A673 (cell line): ENCODE data around the gene IL26. TPM values are rescaled to one million over a fixed set of nuclear protein-coding genes. Genes with fewer than 3 reads are reported as not detected.

Source experiments
- BruUV-seq: library from RNA; stranded (reverse); fragments of 400-500 nt; replicated peaks from 2 replicates; lab custom pipeline; 2021; lab: Mats Ljungman, UMichigan
- CTCF ChIA-PET: fragments of 300-600 bp; sonication (Branson Sonifier 250); formaldehyde crosslinking; loops from one replicate; lab custom pipeline; 2022; ENCODE audit warnings: antibody characterized with exemption; lab: Charles Lee
- POLR2A ChIA-PET: fragments of 300-600 bp; sonication (Branson Sonifier 250); formaldehyde crosslinking; loops from one replicate; lab custom pipeline; 2022; ENCODE audit warnings: antibody characterized with exemption; ENCODE audit not compliant: low non-redundant PET; lab: Charles Lee
- DNase-seq: peaks from one replicate; pipeline ENCODE4 v3.0.0-alpha.2; 2015; ENCODE audit warnings: low spot score
- H3K27ac ChIP-seq: fragments of 200-600 bp; sonication (generic); 2 replicates; pipeline ENCODE4 v1.5.1; 2016; ENCODE audit warnings: mixed run types, low read depth, mild to moderate bottlenecking, mixed read lengths, antibody characterized with exemption, low read length; ENCODE audit not compliant: poor library complexity, severe bottlenecking
- H3K27me3 ChIP-seq: fragments of 200-600 bp; sonication (generic); replicated peaks from 2 replicates; pipeline ENCODE4 v1.6.1; 2017; ENCODE audit warnings: mixed run types, low read depth, mild to moderate bottlenecking, mixed read lengths, antibody characterized with exemption, low read length; ENCODE audit not compliant: insufficient read depth, poor library complexity
- H3K36me3 ChIP-seq: fragments of 200-600 bp; sonication (generic); 2 replicates; pipeline ENCODE4 v1.6.1; 2016; ENCODE audit warnings: mixed run types, mild to moderate bottlenecking, mixed read lengths, antibody characterized with exemption, low read length; ENCODE audit not compliant: insufficient read depth, poor library complexity, severe bottlenecking
- H3K4me1 ChIP-seq: fragments of 200-600 bp; sonication (generic); 2 replicates; pipeline ENCODE4 v1.6.1; 2017; ENCODE audit warnings: mixed run types, mild to moderate bottlenecking, mixed read lengths, antibody characterized with exemption, low read length; ENCODE audit not compliant: insufficient read depth, poor library complexity, severe bottlenecking
- H3K4me3 ChIP-seq: fragments of 200-600 bp; sonication (generic); 2 replicates; pipeline ENCODE4 v1.5.1; 2016; ENCODE audit warnings: low read depth, mixed run types, mild to moderate bottlenecking, mixed read lengths, low read length; ENCODE audit not compliant: poor library complexity, severe bottlenecking
- H3K9me3 ChIP-seq: fragments of 200-600 bp; sonication (generic); 2 replicates; pipeline ENCODE4 v1.6.1; 2016; ENCODE audit warnings: mixed run types, low read depth, mild to moderate bottlenecking, mixed read lengths, antibody characterized with exemption, low read length; ENCODE audit not compliant: poor library complexity, severe bottlenecking
- EZH2 ChIP-seq: fragments of 200-600 bp; sonication (generic); IDR thresholded peaks from 2 replicates; pipeline ENCODE4 v1.6.1; 2017; ENCODE audit warnings: borderline replicate concordance, low read depth, mild to moderate bottlenecking, mixed read lengths, antibody characterized with exemption, low read length; ENCODE audit not compliant: poor library complexity, severe bottlenecking
- intact Hi-C: fragments of 100-400 bp; cut with micrococcal nuclease; formaldehyde crosslinking; loops from one replicate; pipeline ENCODE4 v1.10.0; 2022; ENCODE audit not compliant: unreplicated experiment
- total RNA-seq: library from RNA; stranded (reverse); gene quantifications from 2 replicates; pipeline ENCODE4 v1.2.3, GENCODE V29; 2021
- TF ChIP-seq, protein P1 (sequence below): fragments of 300-800, 200-600 bp; sonication (generic); conservative IDR thresholded peaks from 2 replicates; pipeline ENCODE4 v1.5.1; 2017; ENCODE audit warnings: low read depth, mild to moderate bottlenecking, antibody characterized with exemption, low read length, moderate library complexity, mixed read lengths

IL26 gene
- total RNA-seq, 1 experiment from 2014 or later, result not detected

DNA sequence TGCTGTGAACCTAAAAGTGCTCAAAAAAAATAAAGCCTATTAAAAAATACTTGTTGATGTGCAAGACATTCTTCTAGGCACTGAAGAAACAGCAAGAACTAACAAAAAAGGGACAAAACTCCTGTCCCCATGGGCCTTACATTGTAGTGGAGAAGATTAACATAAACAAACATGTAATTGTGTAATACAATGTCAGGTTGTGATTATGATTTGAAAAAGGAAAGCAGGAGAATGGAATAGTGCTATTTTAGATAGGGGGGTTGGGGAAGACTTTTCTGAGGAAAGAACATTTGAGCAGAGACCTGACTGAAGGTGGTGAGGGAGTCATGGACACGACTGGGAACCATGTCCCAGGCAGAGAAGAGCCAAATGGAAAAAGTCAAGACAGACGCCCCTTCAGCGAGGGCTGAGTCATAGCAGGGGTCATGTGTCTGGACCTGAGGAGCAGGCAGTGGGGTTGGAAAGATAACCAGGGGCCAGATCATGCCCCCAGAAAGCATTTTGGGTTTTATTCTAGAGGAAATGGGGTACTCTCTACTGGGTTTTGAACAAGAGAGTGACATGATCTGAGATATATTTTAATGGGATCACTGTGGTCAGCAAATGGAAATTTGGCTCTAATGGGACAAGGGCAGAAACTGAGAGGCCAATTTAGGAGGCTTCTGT lies 46.7 kb downstream of the IL26 start:
- BruUV-seq, result no TSS peak
- DNase-seq, result no peak
- POLR2A ChIA-PET, result no interaction called here
- Histone ChIP-seq H3K27me3 (no peaks in the 10 kb centered on the region), H3K4me1 (no peaks in the 10 kb centered on the region), H3K4me3 (no peak overlapping the region), H3K27ac (no peak overlapping the region), H3K9me3 (no peaks in the 10 kb centered on the region), H3K36me3 (no peaks in the 10 kb centered on the region)
- intact Hi-C loops, result no loop called here
- TF ChIP-seq, protein P1, sequence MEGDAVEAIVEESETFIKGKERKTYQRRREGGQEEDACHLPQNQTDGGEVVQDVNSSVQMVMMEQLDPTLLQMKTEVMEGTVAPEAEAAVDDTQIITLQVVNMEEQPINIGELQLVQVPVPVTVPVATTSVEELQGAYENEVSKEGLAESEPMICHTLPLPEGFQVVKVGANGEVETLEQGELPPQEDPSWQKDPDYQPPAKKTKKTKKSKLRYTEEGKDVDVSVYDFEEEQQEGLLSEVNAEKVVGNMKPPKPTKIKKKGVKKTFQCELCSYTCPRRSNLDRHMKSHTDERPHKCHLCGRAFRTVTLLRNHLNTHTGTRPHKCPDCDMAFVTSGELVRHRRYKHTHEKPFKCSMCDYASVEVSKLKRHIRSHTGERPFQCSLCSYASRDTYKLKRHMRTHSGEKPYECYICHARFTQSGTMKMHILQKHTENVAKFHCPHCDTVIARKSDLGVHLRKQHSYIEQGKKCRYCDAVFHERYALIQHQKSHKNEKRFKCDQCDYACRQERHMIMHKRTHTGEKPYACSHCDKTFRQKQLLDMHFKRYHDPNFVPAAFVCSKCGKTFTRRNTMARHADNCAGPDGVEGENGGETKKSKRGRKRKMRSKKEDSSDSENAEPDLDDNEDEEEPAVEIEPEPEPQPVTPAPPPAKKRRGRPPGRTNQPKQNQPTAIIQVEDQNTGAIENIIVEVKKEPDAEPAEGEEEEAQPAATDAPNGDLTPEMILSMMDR, result no peak
- CTCF ChIA-PET, result interaction anchor here (0.6 kb wide), 1 partner anchor 138 kb away, joined by 3 read pairs; no protein-coding TSS in a partner anchor

DNA sequence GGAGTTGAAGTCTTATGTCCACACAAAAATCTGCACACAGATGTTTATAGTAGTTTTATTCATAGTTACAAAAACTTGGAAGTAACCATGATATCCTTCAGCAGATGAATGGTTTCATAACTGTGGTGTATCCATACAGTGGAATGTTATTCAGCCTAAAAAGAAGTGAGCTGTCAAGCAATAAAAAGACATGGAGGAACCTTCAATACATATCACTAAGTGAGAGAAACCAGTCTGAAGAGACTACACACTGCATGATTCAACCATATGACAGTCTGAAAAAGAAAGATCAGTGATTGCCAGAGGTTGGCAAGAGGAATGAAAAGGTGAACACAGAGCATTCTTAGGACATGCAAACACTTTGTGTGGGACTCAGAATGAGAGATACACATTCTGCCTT lies 47.4 kb downstream of the IL26 start:
- POLR2A ChIA-PET, result no interaction called here
- no peaks in the 10 kb centered on the region for H3K36me3 ChIP-seq

DNA sequence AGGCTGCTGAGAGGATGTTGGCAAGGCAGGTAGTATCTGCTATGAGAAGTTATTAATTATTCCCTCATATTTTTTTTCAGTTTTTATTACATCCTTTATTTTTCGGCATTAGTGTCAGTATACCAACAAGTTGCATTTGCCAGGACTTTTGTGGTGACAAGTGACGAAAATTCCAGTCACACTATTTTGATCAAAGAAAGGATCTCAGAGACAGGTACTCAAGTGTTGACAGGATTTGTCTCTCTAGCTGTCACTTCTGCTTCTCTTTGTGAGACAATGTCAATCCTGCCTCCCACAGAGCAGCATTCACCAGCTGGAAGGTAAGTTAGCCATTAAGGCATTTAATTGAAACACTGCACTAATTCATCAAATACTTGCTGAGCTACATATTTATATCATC lies 48.0 kb downstream of the IL26 start:
- DNase-seq, result no peak
- no peaks in the 10 kb centered on the region for H3K36me3 ChIP-seq
- no peaks in the 10 kb centered on the region for H3K27me3 ChIP-seq
- TF ChIP-seq, protein P1, result no peak
- H3K27ac ChIP-seq, result no peak overlapping the region
- CTCF ChIA-PET, result no interaction called here
- H3K9me3 ChIP-seq, result no peaks in the 10 kb centered on the region
- H3K4me1 ChIP-seq, result no peaks in the 10 kb centered on the region
- BruUV-seq, result no TSS peak
- no peak overlapping the region for H3K4me3 ChIP-seq
- POLR2A ChIA-PET, result no interaction called here
- intact Hi-C loops, result no loop called here

More for the DNA sequence above, 47.4 kb downstream of the IL26 start:
- no peak for DNase-seq
- CTCF ChIA-PET, result no interaction called here
- Histone ChIP-seq H3K4me3 (no peak overlapping the region), H3K27ac (no peak overlapping the region), H3K4me1 (no peaks in the 10 kb centered on the region), H3K27me3 (no peaks in the 10 kb centered on the region), H3K9me3 (no peaks in the 10 kb centered on the region)
- no TSS peak for BruUV-seq
- TF ChIP-seq EZH2, result no peak
- TF ChIP-seq, protein P1, result no peak
- intact Hi-C loops, result no loop called here
